Panc1 (cell line): ENCODE results near the gene CDHR2. TPM values are rescaled to one million over a fixed set of nuclear protein-coding genes. Genes with fewer than 3 reads are reported as not detected.

Experiments
- ATAC-seq: fragments of 200-7000 bp; cut with Tn5 transposase; 2 replicates; pipeline ENCODE4 v1.9.1; 2020; ENCODE audit warnings: mild to moderate bottlenecking, moderate library complexity
- BruUV-seq: library from RNA; stranded (reverse); fragments of 400-500 nt; replicated peaks from 2 replicates; lab custom pipeline; 2021; lab: Mats Ljungman, UMichigan
- CTCF ChIA-PET: fragments of 300-600 bp; sonication (Branson Sonifier 250); formaldehyde crosslinking; loops from one replicate; lab custom pipeline; 2022; ENCODE audit warnings: antibody characterized with exemption; lab: Charles Lee
- POLR2A ChIA-PET: fragments of 300-600 bp; sonication (Branson Sonifier 250); formaldehyde crosslinking; loops from one replicate; lab custom pipeline; 2022; ENCODE audit warnings: antibody characterized with exemption; lab: Charles Lee
- DNase-seq: peaks from one replicate; pipeline ENCODE4 v3.0.0-alpha.2; 2010; ENCODE audit warnings: low read depth, low spot score
- H3K27ac ChIP-seq: 2 replicates; pipeline ENCODE4 v1.5.1; 2011; ENCODE audit warnings: mild to moderate bottlenecking, low read length, inconsistent platforms
- H3K27me3 ChIP-seq: fragments of 200-500 bp; sonication (Bioruptor generic); 2 replicates; pipeline ENCODE4 v1.6.0; 2014; ENCODE audit warnings: low read length, inconsistent platforms; ENCODE audit not compliant: control insufficient read depth, insufficient read depth
- H3K36me3 ChIP-seq: fragments of 200-500 bp; sonication (Bioruptor generic); 2 replicates; pipeline ENCODE4 v1.5.1; 2014; ENCODE audit warnings: inconsistent platforms, mild to moderate bottlenecking, low read length, moderate library complexity; ENCODE audit not compliant: control insufficient read depth, insufficient read depth
- H3K4me1 ChIP-seq: 2 replicates; pipeline ENCODE4 v1.5.1; 2011; ENCODE audit warnings: inconsistent platforms, mild to moderate bottlenecking, low read length, moderate library complexity; ENCODE audit not compliant: control insufficient read depth, insufficient read depth
- H3K4me3 ChIP-seq, 2 experiments: 2 replicates each; pipeline ENCODE4 v1.5.1; 2011 to 2012; ENCODE audit warnings: low read depth in 2 of 2, low read length in 2 of 2, mild to moderate bottlenecking in 2 of 2, inconsistent platforms in 1 of 2, moderate library complexity in 1 of 2
- H3K9me3 ChIP-seq: fragments of 200-500 bp; sonication (Bioruptor generic); 2 replicates; pipeline ENCODE4 v1.5.1; 2014; ENCODE audit warnings: low read depth, mild to moderate bottlenecking, inconsistent platforms, low read length, moderate library complexity; ENCODE audit not compliant: control insufficient read depth, insufficient read depth
- CTCF ChIP-seq: fragments of 450-650 bp; IDR thresholded peaks from 2 replicates; pipeline ENCODE4 v1.5.1; 2017; ENCODE audit warnings: mild to moderate bottlenecking
- POLR2AphosphoS5 ChIP-seq: IDR thresholded peaks from 2 replicates; pipeline ENCODE4 v1.6.1; 2012; ENCODE audit warnings: mild to moderate bottlenecking, low read depth, low read length, moderate library complexity
- REST ChIP-seq, 2 experiments: IDR thresholded peaks; 2 replicates each; pipeline ENCODE4 v1.6.1; 2011 to 2012; ENCODE audit warnings: low read depth in 2 of 2, control low read depth in 1 of 2, low read length in 1 of 2, mild to moderate bottlenecking in 1 of 2, moderate library complexity in 1 of 2; ENCODE audit not compliant: insufficient read depth in 1 of 2
- SIN3A ChIP-seq: IDR thresholded peaks from 2 replicates; pipeline ENCODE4 v1.6.1; 2012; ENCODE audit warnings: low read depth, mild to moderate bottlenecking, low read length, moderate library complexity, borderline replicate concordance; ENCODE audit not compliant: insufficient read depth
- TCF7L2 ChIP-seq: IDR thresholded peaks from 2 replicates; pipeline ENCODE4 v1.6.1; 2011; ENCODE audit warnings: mild to moderate bottlenecking, low read depth, low read length, inconsistent platforms
- in situ Hi-C: cut with HindIII; loops from 2 replicates; pipeline ENCODE4 v1.10.0; 2016; ENCODE audit warnings: low sequenced_read_pairs, low pct_unique_long_range_greater_than_20kb
- intact Hi-C: fragments of 100-400 bp; cut with micrococcal nuclease; formaldehyde crosslinking; loops from one replicate; pipeline ENCODE4 v1.10.0; 2022; ENCODE audit not compliant: unreplicated experiment
- total RNA-seq: library from RNA; stranded (reverse); gene quantifications from one replicate; pipeline ENCODE4 v1.2.1, GENCODE V29; 2021; ENCODE audit not compliant: unreplicated experiment

Gene CDHR2
- total RNA-seq, 1 experiment from 2014 or later: 0.72 TPM

- Histone ChIP-seq H3K36me3 (no peaks in the 10 kb centered on the region), H3K9me3 (no peaks in the 10 kb centered on the region), H3K4me1 (peaks cover 5% of the 10 kb centered on the region; the same call in 1 of the 2 replicates), H3K27ac (no peak overlapping the region), H3K4me3 (no peak overlapping the region), H3K27me3 (no peaks in the 10 kb centered on the region)
- ATAC-seq (no peak), DNase-seq (no peak)
- POLR2A ChIA-PET: no interaction called here
- TF ChIP-seq POLR2AphosphoS5 (no peak), REST (IDR thresholded peaks at IDR 0.05; ENCODE audit: insufficient read depth in 1 of 2, low read depth in 2 of 2, low read length in 1 of 2) (no peak), TCF7L2 (no peak), CTCF (no peak), SIN3A (no peak)
- in situ Hi-C loops (no loop called here), intact Hi-C loops (no loop called here)
- CTCF ChIA-PET: interaction anchor here (0.6 to 0.9 kb wide), 3 partner anchors 26 to 201 kb away, joined by 3 to 4 read pairs (median 4); no protein-coding TSS in a partner anchor
- BruUV-seq: no TSS peak
Measured at GRCh38 chr5:176616511-176616910, 67.4 kb downstream of the CDHR2 start.

- DNase-seq: no peak
- no peak for ATAC-seq
- H3K9me3 ChIP-seq: no peaks in the 10 kb centered on the region
- TF ChIP-seq TCF7L2 (no peak), POLR2AphosphoS5 (no peak), SIN3A (no peak), REST (IDR thresholded peaks at IDR 0.05; ENCODE audit: insufficient read depth in 1 of 2, low read depth in 2 of 2, low read length in 1 of 2) (no peak), CTCF (no peak)
- ChIA-PET POLR2A (interaction anchor here (0.5 kb wide), 1 partner anchor 168 kb away, joined by 3 read pairs; no protein-coding TSS in a partner anchor), CTCF (no interaction called here)
- no TSS peak for BruUV-seq
- no peak overlapping the region for H3K4me3 ChIP-seq
- no peak overlapping the region for H3K27ac ChIP-seq
- no peaks in the 10 kb centered on the region for H3K27me3 ChIP-seq
- H3K36me3 ChIP-seq: no peaks in the 10 kb centered on the region
- intact Hi-C loops (no loop called here), in situ Hi-C loops (no loop called here)
- peaks cover 5% of the 10 kb centered on the region; the same call in 1 of the 2 replicates for H3K4me1 ChIP-seq
Measured at GRCh38 chr5:176618783-176619182, 69.6 kb downstream of the CDHR2 start.
